Ectodermal cell (in vitro differentiated cells): ENCODE measurements around the gene AP5S1.
"Not testable (repeated sequence)": the region's sequence is repeated elsewhere in the genome, so short reads cannot be mapped to it uniquely, and the experiment has no call there.

Experiments used
- H3K27ac ChIP-seq: 2 replicates; pipeline ENCODE4 v1.7.0; 2013; ENCODE audit warnings: mild to moderate bottlenecking, low read depth, low read length; ENCODE audit not compliant: insufficient read depth, poor library complexity, severe bottlenecking
- H3K27me3 ChIP-seq: 2 replicates; pipeline ENCODE4 v1.7.0; 2013; ENCODE audit warnings: mild to moderate bottlenecking, low read length; ENCODE audit not compliant: insufficient read depth, control insufficient read depth, poor library complexity, severe bottlenecking
- H3K36me3 ChIP-seq: one replicate; pipeline ENCODE4 v1.7.0; 2013; ENCODE audit warnings: low read length; ENCODE audit not compliant: control insufficient read depth, insufficient read depth
- H3K4me1 ChIP-seq: one replicate; pipeline ENCODE4 v1.7.0; 2013; ENCODE audit warnings: low read length; ENCODE audit not compliant: control insufficient read depth, insufficient read depth
- H3K4me3 ChIP-seq: 2 replicates; pipeline ENCODE4 v1.7.0; 2013; ENCODE audit warnings: low read depth, low read length, control low read depth; ENCODE audit not compliant: insufficient read depth
- H3K9me3 ChIP-seq: 2 replicates; pipeline ENCODE4 v1.7.0; 2013; ENCODE audit warnings: mild to moderate bottlenecking, low read length, moderate library complexity; ENCODE audit not compliant: control insufficient read depth
- WGBS, 2 experiments: methylation state at CpG; one replicate each; pipeline ENCODE4 v1.1.7; 2013; ENCODE audit warnings: missing lambda C conversion rate in 2 of 2; 5-methylcytosine and 5-hydroxymethylcytosine counted together

AP5S1 gene

GRCh38 chr20:3821996-3822395 lies 1.6 kb downstream of the AP5S1 start:
- no peak overlapping the region for H3K4me3 ChIP-seq
- no peaks in the 10 kb centered on the region for H3K27me3 ChIP-seq
- H3K9me3 ChIP-seq, result no peaks in the 10 kb centered on the region
- H3K27ac ChIP-seq, result no peak overlapping the region
- peaks cover 3% of the 10 kb centered on the region for H3K4me1 ChIP-seq
- 94 to 96% methylated on average over 14 of the region's 14 CpGs for WGBS, 2 experiments
- no peaks in the 10 kb centered on the region for H3K36me3 ChIP-seq

- Histone ChIP-seq H3K4me3 (no peak overlapping the region), H3K36me3 (no peaks in the 10 kb centered on the region), H3K9me3 (no peaks in the 10 kb centered on the region), H3K4me1 (peaks cover 3% of the 10 kb centered on the region), H3K27ac (no peak overlapping the region), H3K27me3 (no peaks in the 10 kb centered on the region)
- 93 to 94% methylated on average over 20 of the region's 20 CpGs for WGBS, 2 experiments
Measured at GRCh38 chr20:3823881-3824280, 3.5 kb downstream of the AP5S1 start.

- Histone ChIP-seq H3K9me3 (no peaks in the 10 kb centered on the region), H3K27me3 (no peaks in the 10 kb centered on the region), H3K36me3 (no peaks in the 10 kb centered on the region), H3K27ac (no peak overlapping the region), H3K4me1 (no peaks in the 10 kb centered on the region), H3K4me3 (no peak overlapping the region)
- 81 to 86% methylated on average over 7 of the region's 7 CpGs for WGBS, 2 experiments
Measured at GRCh38 chr20:3825526-3825925, 5.2 kb downstream of the AP5S1 start.

- Histone ChIP-seq H3K9me3 (no peaks in the 10 kb centered on the region), H3K27me3 (no peaks in the 10 kb centered on the region), H3K36me3 (no peaks in the 10 kb centered on the region), H3K4me3 (no peak overlapping the region), H3K27ac (no peak overlapping the region), H3K4me1 (no peaks in the 10 kb centered on the region)
- 93 to 94% methylated on average over 4 of the region's 4 CpGs for WGBS, 2 experiments
Measured at GRCh38 chr20:3826420-3826819, 6.1 kb downstream of the AP5S1 start.

- Histone ChIP-seq H3K4me3 (no peak overlapping the region), H3K27me3 (no peaks in the 10 kb centered on the region), H3K9me3 (no peaks in the 10 kb centered on the region), H3K4me1 (no peaks in the 10 kb centered on the region), H3K36me3 (no peaks in the 10 kb centered on the region), H3K27ac (no peak overlapping the region)
- WGBS, 2 experiments, result 87 to 91% methylated on average over 3 of the region's 3 CpGs
Measured at GRCh38 chr20:3828798-3829197, 8.5 kb downstream of the AP5S1 start.

GRCh38 chr20:3829891-3830290 lies 9.5 kb downstream of the AP5S1 start:
- not testable (repeated sequence) for H3K27me3 ChIP-seq, H3K9me3 ChIP-seq, H3K36me3 ChIP-seq, H3K27ac ChIP-seq, H3K4me3 ChIP-seq, H3K4me1 ChIP-seq
- WGBS, 2 experiments, result 94 to 98% methylated on average over 5 of the region's 5 CpGs

- Histone ChIP-seq H3K27me3 (no peaks in the 10 kb centered on the region), H3K4me3 (no peak overlapping the region), H3K27ac (no peak overlapping the region), H3K36me3 (no peaks in the 10 kb centered on the region), H3K4me1 (no peaks in the 10 kb centered on the region), H3K9me3 (no peaks in the 10 kb centered on the region)
- WGBS, 2 experiments, result 86 to 96% methylated on average over 2 to 4 of the region's 4 CpGs
Measured at GRCh38 chr20:3836132-3836531, 15.8 kb downstream of the AP5S1 start.

- Histone ChIP-seq H3K36me3 (no peaks in the 10 kb centered on the region), H3K4me1 (no peaks in the 10 kb centered on the region), H3K4me3 (no peak overlapping the region), H3K9me3 (no peaks in the 10 kb centered on the region), H3K27ac (no peak overlapping the region), H3K27me3 (no peaks in the 10 kb centered on the region)
- 80 to 81% methylated on average over 2 to 3 of the region's 3 CpGs for WGBS, 2 experiments
Measured at GRCh38 chr20:3839328-3839727, 19.0 kb downstream of the AP5S1 start.

GRCh38 chr20:3840201-3840600 lies 19.9 kb downstream of the AP5S1 start:
- not testable (repeated sequence) for H3K9me3 ChIP-seq, H3K4me3 ChIP-seq, H3K4me1 ChIP-seq, H3K36me3 ChIP-seq, H3K27me3 ChIP-seq, H3K27ac ChIP-seq
- WGBS, 2 experiments, result 94% methylated on average over 7 of the region's 7 CpGs

GRCh38 chr20:3842348-3842930 lies 22.1 kb downstream of the AP5S1 start:
- no peak overlapping the region for H3K4me3 ChIP-seq
- 92 to 93% methylated on average over 7 of the region's 7 CpGs for WGBS, 2 experiments
- no peaks in the 10 kb centered on the region for H3K36me3 ChIP-seq
- no peak overlapping the region for H3K27ac ChIP-seq
- H3K4me1 ChIP-seq, result peaks cover under 1% of the 10 kb centered on the region
- no peaks in the 10 kb centered on the region for H3K27me3 ChIP-seq
- H3K9me3 ChIP-seq, result no peaks in the 10 kb centered on the region

GRCh38 chr20:3843490-3843889 lies 23.1 kb downstream of the AP5S1 start:
- Histone ChIP-seq H3K27me3 (no peaks in the 10 kb centered on the region), H3K36me3 (no peaks in the 10 kb centered on the region), H3K4me3 (no peak overlapping the region), H3K4me1 (peaks cover 4% of the 10 kb centered on the region), H3K9me3 (no peaks in the 10 kb centered on the region), H3K27ac (no peak overlapping the region)
- WGBS, 2 experiments, result 83 to 85% methylated on average over 5 of the region's 5 CpGs
